Measurements from ENCODE around the gene CCNF.
"Not testable (repeated sequence)": the region's sequence is repeated elsewhere in the genome, so short reads cannot be mapped to it uniquely, and the experiment has no call there.

The CCNF gene

DNA sequence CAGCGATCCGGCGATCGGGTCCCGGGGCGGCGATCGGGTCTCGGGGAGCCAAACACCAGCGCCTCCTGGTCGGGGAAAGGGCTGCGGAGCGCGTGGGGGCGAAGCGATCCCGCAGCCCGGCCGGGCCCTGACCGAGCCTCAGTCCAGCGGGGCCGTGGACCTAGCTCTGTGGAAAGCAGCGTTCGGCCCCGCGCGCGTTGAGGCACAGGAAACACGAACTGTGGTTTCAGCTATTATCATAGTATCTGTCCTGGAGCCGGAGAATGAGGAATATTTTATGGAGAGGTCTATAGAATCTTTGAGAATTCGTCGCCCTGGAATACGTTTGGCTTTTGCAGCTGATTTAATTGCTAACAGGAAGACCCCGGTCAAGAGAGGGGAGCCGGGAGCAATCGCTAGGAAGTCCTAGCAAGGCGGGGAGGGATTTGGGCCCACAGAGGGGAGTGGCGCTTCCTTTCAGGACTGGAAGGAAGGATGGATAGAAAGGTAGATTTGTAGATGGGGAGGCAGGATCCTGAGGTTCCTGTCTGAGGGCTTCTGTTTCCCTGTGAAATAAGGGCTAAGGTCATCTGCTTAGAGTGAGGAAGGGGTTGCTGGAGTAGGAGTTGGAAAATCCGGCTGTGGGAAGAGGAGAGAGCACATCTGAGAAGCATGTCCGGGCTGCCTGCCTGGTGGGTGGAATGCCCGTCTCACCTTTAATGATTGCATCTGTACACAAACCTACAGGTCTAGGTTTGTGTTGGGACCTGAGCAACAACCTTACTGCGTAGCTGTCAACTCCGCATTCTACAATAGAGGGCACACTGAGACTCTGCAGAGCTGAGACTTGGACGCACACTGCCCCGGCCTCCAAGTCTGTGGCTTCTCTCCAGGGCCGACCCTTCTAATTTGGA, 770 bp downstream of the CCNF start:
- DNase-seq, result no peak

DNA sequence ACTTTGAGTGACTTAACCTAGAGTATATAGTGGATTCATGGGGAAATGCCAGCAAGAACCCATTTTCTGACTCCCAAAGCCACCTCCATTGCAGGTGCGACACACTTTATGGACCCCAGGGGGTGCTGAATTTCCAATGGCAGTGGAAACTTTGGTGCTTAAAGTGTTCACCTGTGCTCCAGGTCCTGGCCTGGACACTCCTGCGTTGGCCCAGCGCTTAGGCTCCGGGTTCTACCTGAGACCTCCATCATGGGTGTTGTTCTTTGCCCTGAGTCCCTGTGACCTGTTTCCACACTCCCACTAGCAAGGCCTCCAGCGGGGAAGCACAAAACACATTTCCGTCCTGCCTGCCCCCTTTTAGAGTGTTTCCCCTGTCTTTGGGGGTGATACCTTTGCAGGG, 3.0 kb downstream of the CCNF start:
- no peak for DNase-seq

DNA sequence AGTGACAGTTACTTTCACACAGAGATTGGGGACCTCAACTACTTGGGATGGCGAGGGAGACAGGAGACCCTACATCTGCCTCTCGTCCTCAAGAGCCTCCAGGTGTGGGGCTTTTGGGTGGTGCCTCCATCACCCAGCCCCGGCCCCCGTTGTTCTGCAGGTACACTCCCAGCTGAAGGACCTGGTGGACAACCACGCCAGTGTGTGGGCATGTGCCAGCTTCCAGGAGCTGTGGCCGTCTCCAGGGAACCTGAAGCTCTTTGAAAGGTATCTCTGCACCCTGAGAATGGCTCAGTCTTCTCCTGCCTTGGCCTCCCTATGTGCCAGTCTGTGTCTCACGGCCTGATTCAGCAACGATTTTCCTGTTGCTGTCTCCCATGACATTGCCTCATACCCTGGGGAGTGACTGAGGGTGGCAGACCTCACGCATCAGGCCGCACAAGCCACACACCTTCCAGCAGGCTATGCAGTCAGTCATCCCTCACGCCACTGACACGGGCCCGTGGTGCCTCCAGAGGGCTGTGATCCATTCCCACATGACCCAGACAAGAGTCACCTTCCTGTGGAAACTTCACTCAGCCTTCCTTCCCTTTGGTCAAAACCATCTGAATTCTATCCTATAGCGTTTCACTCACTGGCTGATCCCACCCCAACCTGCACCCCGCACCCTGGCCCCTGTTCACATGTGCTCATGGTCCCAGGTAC, 3.7 kb downstream of the CCNF start:
- no peak for DNase-seq

DNA sequence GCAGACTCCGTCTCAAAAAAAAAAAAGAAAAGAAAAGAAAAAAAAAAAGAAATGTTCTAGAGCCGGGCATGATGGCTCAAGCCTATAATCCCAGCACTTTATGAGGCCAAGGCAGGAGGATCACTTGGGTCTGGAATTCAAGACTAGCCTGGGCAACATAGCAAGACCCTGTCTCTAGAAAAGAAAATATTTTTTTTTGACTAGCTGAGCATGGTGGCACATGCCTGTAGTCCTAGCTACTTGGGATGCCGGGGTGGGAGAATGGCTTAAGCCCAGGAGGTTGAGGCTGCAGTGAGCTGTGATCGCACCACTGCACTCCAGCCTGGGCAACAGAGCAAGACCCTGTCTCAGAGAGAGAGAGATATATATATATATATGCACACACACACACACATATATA, 6.0 kb downstream of the CCNF start:
- not testable (repeated sequence) for DNase-seq

DNA sequence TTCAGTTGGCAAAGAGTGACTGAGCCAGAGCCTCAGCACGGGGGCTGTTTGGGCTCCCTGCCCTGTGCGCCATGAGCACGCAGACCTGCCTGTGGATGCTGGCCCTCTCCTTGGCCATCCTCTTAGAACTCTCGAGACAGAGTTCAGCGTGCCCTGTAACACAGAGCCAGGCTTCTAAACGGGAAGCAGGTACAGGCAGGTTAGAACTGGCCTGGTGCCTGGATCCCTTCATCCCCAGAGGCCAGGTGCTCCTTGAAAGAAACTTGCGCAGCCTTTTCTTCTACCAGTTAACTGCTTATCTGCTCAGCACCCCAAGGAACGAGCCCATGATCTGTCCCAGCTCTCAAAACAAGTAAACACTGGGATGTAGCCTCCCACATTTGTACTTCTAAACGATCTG, 6.9 kb downstream of the CCNF start:
- no peak for DNase-seq

DNA sequence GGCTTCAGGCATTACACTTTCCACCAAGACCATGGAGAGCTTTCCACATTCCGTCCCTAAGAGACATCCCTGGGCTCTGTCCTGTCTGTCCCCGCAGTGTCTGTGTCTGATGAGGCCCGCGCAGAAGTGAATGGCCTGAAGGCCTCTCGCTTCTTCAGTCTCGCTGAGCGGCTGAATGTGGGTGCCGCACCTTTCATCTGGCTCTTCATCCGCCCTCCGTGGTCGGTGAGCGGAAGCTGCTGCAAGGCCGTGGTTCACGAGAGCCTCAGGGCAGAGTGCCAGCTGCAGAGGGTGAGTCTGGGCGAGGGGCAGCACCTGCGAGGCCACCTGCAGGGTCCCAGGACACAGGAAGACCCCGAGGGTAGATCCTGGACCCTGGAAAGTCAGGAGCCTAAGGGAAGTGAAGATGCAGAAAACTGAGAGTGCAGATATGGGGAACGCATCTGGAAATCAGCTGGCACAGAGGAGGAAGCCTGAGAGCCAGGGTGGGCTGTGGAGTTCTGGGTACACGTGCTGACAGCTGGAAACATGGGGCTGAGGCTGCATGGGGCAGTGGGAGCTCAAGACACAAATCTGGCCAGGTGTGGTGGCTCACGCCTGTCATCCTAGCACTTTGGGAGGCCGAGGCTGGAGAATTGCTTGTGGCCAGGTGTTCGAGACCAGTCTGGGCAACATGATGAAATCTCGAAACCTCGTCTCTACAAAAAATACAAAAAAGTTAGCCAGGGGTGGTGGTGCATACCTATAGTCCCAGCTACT, 8.0 kb downstream of the CCNF start:
- DNase-seq, result no peak

DNA sequence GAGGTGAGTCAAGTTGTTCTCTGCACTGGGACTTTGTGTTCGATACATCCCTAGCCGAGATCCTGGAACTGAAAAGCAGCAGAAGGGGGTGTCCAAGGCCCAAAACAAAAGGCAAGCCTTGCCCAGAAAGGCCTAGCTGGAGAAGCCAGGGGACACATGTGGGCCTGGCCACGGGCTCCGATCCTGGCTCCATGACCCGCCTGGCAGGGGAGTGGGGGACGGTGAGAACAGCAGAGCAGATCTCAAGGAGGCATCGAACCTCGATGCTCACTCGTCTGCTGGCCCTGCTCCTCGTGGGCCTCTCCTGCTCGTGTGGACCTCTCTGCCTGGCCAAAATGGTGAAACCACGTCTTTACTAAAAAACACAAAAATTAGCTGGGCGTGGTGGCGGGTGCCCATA, 8.9 kb downstream of the CCNF start:
- no peak for DNase-seq

DNA sequence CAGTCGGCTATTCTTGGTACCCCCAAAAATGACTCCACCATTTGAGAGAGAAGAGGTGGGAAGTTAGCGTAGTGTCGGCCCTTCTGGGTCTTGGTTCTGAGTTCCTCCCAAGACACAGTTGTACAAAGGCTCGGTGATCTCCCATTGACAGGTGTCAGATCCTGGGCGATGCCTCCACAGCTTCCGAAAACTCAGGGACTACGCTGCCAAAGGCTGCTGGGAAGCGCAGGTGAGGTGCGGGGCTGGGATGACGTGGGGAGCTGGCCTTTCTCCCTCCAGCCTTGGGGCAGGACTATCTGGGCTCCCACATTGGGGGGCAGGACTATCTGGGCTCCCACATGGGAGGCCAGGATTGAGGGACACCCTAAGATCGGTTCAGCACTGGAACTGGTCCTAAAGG, 10.4 kb downstream of the CCNF start:
- no peak for DNase-seq

DNA sequence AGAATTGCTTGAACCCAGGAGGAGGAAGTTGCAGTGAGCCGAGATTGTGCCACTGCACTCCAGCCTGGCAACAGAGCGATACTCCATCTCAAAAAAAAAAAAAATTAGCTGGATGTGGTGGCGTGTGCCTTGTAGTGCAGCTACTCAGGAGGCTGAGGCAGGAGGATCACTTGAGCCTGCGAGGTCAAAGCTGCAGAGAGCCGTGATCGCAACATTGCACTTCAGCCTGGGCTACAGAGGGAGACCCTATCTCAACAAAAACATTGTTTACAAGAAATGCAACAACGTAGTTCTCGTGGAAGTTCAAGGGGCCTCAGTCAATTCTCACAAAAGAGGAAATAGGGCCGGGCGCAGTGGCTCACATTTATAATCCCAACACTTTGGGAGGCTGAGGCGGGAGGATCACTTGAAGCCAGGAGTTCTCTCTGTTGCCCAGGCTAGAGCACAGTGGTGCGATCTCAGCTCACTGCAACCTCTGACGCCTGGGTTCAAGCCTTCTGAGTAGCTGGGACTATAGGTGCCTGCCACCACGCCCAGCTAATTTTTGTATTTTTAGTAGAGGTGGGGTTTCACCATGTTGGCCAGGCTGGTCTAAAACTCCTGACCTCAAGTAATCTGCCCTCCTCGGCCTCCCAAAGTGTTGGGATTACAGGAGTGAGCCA, 12.0 kb downstream of the CCNF start:
- DNase-seq, result not testable (repeated sequence)

DNA sequence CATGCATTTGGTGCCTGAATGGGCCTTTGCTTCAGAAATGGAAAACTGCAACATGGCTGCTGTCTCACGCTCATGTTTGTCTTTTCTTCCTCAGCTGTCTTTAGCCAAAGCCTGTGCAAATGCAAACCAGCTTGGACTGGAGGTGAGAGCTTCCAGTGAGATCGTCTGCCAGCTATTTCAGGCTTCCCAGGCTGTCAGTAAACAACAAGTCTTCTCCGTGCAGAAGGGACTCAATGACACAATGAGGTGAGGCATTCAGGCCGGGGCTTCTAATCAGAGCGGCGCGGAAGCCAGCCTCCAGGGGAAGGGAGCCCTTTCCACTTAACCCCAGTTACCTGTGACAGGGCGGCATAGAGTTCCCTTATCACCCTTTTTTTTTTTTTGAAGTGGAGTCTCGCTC, 14.3 kb downstream of the CCNF start:
- no peak for DNase-seq

DNA sequence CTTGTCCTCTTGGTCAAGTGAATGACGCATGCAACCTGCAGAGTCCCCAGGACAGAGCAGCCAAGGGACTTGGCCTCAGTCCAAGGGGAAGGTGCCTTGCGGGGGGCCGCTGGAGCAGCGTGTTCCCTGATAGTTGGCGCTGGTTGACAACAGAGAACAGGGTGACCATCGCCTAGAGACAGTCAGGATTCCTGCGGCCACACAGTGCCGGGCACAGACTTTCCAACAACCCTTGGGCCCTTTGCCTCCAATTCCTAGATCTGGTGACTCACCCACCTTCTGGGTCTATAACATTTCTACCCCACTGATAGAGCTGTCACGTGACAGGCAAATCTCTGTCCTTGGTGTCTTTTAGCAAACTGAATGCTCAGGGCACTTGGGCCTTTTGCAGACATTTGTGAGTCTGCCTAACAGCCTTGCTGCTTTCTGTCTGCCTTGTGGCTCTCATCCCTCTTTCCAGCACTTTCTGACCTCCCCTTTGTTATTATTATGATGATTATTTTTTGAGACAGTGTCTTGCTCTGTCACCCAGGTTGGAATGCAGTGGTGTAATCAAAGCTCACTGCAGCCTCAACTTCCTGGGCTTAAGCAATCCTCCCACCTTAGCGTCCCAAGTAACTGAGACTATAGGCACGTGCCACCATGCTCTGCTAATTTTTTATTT, 18.8 kb downstream of the CCNF start:
- no peak for DNase-seq

DNA sequence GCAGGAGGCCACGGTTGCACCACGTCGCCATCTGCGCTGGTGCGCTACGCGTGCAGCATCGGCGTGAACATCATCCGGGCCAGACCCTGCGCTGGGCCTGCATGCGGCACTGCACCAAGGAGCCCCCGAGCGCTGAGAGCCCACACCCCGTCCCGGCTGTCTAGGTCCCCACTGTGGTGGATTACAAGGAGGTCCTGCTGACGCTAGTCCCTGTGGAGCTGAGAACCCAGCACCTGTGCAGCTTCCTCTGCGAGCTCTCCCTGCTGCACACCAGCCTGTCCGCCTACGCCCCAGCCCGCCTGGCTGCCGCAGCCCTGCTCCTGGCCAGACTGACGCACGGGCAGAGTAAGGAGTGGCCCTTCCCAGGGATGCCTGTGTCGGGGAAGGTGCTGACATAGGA, 19.9 kb downstream of the CCNF start:
- DNase-seq, result no peak

DNA sequence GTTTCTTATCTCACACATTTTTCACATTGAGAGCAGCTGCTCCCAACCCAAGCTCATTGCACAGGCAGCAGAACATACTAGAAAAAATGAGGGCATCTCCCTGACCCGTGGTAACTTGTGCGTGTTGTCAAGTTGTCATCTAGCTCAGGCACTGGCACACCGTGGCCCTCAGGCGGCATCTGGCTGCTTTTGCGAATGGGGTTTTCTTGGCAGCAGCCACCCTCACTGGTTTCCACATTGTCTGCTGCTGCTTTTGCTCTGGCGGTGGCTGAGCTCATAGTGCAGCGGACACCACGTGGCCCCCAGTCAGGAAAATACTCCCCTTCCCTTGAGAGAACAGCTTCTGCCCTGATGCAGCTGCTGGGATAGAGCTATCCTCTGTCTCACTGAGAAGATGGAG, 21.3 kb downstream of the CCNF start:
- DNase-seq, result no peak

DNA sequence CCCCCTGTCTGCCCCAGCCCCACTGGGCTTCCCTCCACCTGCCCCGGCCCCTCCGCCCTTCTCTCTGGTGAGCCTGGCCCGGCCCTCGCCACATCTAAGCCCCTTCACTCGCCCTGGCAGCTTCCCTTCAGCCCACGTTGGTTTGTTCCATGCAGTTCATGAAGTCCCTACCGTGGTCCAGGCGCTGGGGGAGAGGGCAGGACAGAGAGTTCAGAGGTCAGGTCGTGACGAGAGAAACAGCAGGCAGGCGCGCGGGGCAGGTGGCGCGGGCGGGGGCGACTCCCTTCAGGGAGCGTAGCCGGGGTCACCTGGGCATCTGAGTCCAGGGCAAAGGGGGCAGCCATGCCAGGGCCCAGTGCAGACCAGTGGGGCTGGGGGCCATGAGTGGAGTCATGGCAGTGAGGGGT, 21.7 kb downstream of the CCNF start:
- DNase-seq, result no peak

DNA sequence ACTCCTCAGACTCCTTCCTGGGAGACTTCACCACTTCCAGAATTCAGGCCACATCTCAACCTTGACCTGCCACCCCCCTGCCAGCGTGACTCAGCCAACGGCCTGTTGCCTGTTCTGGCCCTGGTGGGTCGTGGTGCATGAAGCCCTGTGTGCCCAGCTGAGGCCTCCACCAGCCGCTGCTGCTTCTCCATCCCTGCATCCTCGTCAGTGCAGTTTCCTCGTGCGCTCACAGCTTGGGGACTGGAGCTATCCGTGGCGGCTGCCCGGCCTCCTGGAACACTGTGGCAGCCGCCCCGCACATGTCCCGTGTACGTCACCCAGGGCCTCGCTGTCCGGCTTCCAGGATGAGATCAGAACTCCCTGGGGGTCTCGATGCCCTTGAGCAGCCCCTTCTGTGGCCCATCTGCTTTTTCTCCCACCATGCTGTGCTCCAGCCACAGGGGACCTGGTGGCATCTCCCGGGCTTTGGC, 22.6 kb downstream of the CCNF start:
- no peak for DNase-seq

DNA sequence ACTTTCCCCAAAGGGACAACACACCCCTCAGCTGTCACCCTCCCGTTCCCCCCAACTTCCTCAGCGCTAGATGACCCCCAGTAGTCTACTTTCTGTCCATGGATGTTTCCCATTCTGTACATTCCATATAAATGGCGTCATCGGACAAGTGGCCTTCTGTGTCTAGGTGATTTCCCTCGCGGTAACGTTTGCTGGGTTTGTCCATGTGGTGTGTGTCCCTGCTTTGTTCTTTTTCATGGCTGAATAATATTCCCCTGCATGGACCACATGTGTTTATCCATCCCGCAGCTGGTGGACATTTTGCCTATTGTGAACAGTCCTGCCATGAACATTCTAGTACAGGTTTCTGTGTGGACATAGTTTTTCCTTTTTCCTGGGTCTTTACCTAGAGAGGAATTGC, 23.4 kb downstream of the CCNF start:
- DNase-seq, result no peak

DNA sequence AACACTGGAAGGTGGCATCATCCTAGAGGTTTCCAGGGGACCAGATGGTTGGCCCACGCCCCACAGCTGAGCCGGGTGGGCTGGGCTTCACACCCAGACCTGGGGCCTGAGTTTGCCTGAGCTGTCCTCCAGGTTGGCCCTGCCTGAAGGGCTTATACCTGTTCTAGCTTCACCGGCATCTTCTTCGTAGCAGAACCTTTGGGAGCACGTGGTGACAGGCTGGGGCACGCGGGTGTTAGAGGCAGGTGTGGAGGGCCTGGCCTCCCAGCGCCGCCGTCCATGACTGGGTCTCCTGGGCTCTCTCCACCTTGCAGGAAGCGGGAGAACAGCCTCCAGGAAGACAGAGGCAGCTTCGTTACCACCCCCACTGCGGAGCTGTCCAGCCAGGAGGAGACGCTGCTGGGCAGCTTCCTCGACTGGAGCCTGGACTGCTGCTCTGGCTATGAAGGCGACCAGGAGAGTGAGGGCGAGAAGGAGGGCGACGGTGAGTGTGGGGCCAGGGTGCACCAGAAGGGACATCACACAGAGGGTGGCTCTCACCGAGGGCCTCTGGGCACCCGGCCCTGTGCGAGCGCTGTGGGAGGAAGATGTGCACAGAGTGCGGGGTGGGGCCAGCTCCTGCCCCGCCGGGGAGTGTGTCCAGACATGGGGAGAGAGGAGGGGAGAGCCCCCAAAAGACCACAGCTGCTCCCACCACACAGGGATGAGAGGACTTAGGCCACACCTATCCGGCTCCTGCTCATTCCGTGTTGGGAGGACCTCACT, 26.0 kb downstream of the CCNF start:
- no peak for DNase-seq

DNA sequence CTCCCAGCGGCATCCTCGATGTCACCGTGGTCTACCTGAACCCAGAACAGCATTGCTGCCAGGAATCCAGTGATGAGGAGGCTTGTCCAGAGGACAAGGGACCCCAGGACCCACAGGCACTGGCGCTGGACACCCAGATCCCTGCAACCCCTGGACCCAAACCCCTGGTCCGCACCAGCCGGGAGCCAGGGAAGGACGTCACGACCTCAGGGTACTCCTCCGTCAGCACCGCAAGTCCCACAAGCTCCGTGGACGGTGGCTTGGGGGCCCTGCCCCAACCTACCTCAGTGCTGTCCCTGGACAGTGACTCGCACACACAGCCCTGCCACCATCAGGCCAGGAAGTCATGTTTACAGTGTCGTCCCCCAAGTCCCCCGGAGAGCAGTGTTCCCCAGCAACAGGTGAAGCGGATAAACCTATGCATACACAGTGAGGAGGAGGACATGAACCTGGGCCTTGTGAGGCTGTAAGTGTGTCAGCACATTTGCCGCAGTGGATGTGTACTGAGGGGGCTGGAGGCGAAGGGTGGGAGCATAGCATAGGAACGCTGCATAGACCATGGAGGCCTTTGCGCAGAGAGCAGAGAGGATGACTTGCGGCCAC, 27.4 kb downstream of the CCNF start:
- DNase-seq, result no peak

DNA sequence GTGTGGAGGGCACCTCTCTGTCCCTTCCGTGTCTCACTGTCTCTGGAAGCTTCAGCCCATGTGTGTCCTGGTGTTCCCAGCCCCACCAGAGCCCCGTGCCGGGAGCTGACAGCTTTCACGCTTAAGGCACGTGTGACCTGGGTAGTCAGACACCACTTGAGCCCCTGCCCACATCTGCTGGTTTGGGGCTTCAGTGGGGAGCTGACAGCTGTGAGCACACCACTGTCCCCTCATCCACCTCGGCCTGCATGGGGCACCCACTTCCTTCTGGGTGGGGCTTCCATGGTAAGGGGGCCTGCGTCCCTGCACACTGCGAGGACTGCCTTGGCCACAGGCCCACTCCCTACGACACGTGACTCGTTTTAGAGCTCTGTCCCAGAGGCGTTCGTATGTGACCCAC, 28.0 kb downstream of the CCNF start:
- no peak for DNase-seq

DNA sequence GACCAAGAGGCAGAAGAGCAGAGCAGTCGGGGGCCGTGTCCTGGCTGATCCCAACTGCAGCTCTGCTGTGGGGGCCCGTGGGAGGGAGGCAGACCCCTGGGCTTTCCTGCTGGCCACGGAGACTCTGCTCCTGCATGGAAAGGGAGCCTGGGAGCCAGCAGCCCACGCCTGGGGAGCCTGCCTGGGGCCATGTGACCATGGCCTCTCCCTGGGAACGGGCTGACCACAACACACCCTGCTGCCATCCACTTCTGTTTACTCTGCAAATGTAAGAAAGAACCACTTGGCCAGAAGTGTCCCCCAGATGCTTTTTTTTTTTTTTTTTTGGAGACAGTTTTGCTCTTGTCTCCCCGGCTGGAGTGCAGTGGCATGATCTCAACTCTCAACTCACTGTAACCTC, 28.7 kb downstream of the CCNF start:
- no peak for DNase-seq

Measured in fibroblast of skin of right quadriceps (primary cell).